GM12891 (cell line): ENCODE data around the gene ICAM3.

Source experiments
- PAX5 ChIP-seq: IDR thresholded peaks from 2 replicates; pipeline ENCODE4 v1.6.1; 2011; ENCODE audit warnings: low read length, moderate library complexity, mild to moderate bottlenecking; ENCODE audit not compliant: insufficient read depth, severe bottlenecking
- POLR2A ChIP-seq: IDR thresholded peaks from 2 replicates; pipeline ENCODE4 v1.6.1; 2011; ENCODE audit warnings: low read depth, low read length, control low read depth
- POLR2AphosphoS5 ChIP-seq: IDR thresholded peaks from 2 replicates; pipeline ENCODE4 v1.6.1; 2011; ENCODE audit warnings: low read depth, low read length, control low read depth
- POU2F2 ChIP-seq: IDR thresholded peaks from 2 replicates; pipeline ENCODE4 v1.6.1; 2011; ENCODE audit warnings: low read depth, mild to moderate bottlenecking, control low read depth, low read length, moderate library complexity
- SPI1 ChIP-seq: IDR thresholded peaks from 2 replicates; pipeline ENCODE4 v1.6.1; 2011; ENCODE audit warnings: low read depth, low read length, control low read depth
- TAF1 ChIP-seq: IDR thresholded peaks from 2 replicates; pipeline ENCODE4 v1.6.1; 2011; ENCODE audit warnings: low read depth, low read length, control low read depth

- TF ChIP-seq POLR2A = no peak; the same call in 1 of the 2 replicates
- TF ChIP-seq POLR2AphosphoS5 = peak; percentile 38; the same call in 1 of the 2 replicates
- no peak for TF ChIP-seq TAF1
- TF ChIP-seq SPI1 = no peak
- no peak for TF ChIP-seq POU2F2
- TF ChIP-seq PAX5 = no peak
Observed at GRCh38 chr19:10284065-10284959, 55.1 kb downstream of the ICAM3 start.
